A549 treated with AZD9567 at 1 μM for 4 hours (cell line): ENCODE data around the gene PLSCR3. TPM values are rescaled to one million over a fixed set of nuclear protein-coding genes. Genes with fewer than 3 reads are reported as not detected.

ENCODE experiments used
- total RNA-seq: library from RNA; stranded (reverse); fragments of 200-300 nt; extraction: Qiagen RNA extraction; gene quantifications from 5 replicates; pipeline ENCODE4 v1.2.3, GENCODE V29; 2022; ENCODE audit not compliant: insufficient read depth

PLSCR3 gene
- 36.1 to 44.4 TPM (median 40.5 TPM) in 5 replicates for total RNA-seq

DNA sequence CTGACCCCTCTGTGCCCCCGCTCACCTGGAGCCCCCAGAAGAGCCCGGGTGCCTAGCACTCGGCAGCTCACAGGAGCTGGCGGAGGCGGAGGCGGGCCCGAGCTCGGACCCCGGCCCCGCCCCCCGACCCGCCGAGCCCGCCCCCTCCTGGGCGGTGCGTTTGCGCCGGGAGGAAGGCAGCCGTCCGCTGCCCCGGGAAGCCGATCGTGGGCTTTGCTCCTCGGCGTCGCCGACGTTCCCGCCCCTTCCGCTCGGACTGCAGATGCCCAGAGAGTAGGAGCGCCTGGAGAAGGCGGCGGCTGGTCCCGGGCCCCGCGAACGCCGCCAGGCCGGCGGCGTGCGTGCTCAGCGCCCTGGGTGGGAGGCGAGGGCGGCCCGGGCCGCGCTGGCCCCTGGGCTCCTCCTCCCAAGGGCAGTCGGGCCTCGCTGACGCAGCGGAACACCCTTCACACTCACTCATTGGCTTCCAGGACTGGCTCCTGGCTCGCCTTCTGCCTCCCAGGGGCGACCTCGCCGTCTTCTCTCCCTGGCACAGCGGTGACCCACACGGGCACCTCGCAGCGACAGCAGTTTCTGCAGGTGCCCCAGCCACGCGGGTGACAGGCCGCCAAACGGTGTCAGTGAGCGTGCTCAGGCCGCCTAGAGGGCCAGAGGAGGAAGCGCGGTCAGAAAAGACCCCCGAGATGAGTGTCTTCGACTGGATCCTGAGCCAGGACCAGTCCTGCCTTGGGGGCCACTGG is at the start of gene PLSCR3:
Gene PLSCR3, minus strand, starts transcription at position 74 of the 740 bp plus-strand sequence. CDS start 415 bp downstream, outside the sequence.

GRCh38 chr17:7439462-7440112 is 45.3 kb upstream of the PLSCR3 start, which contains the start of gene FGF11:
FGF11 (plus strand) TSS chr17:7439512; CDS start chr17:7439621, 109 bp downstream.

DNA sequence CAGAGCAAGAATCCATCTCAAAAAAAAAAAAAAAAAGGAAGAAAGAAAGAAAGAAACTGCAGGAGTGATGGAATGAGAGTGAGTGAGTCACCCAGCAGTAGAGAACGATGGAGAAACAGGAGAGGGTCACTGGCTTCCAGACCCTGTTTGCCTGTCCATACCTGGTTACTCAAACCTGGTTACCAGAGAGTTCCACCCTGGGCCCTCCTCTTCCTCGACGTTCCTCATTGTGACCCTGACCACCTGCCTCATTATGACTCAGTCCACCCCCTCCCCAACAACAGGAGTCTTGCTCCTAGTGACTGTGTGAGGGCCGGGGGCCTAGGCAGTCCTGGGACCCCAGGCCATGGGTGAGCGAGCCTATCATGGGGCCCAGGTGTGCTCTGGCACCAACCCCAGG is 34.2 kb upstream of the PLSCR3 start, which contains the start of gene SPEM3:
Gene SPEM3, plus strand, starts transcription at position 301 of the 400 bp plus-strand sequence. Its CDS starts 46 bp downstream, at position 347.

DNA sequence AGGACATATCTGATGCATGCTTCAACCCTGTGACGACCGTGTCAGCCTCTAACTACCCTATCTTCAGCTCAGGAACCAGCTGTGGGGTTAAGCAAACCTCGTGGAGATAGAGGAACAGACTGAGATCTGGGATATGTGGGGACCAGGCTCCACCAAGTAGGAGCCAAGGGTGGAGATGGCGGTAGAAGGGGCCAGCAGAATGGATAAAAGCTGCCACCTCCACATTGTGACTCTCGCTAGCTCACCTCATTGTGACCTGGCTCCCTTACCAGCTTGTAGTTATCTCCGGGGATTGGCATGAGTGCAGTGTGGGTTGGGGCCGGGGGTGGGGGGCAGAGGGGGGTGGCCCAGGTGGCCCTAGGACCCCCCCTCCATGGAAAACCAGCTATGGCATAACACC is 31.0 kb upstream of the PLSCR3 start, which contains the start of gene SPEM2:
Gene SPEM2, plus strand, starts transcription at position 301 of the 400 bp plus-strand sequence. Its CDS starts 73 bp downstream, at position 374.

GRCh38 chr17:7419819-7420610 is 25.7 kb upstream of the PLSCR3 start, which contains the start of gene SPEM1:
SPEM1 (plus strand) TSS chr17:7420324; CDS start chr17:7420385, 61 bp downstream.

GRCh38 chr17:7407485-7408251 is 13.3 kb upstream of the PLSCR3 start, which contains the start of gene NLGN2:
NLGN2 (plus strand) TSS chr17:7407845; CDS start chr17:7408256, 411 bp downstream.

DNA sequence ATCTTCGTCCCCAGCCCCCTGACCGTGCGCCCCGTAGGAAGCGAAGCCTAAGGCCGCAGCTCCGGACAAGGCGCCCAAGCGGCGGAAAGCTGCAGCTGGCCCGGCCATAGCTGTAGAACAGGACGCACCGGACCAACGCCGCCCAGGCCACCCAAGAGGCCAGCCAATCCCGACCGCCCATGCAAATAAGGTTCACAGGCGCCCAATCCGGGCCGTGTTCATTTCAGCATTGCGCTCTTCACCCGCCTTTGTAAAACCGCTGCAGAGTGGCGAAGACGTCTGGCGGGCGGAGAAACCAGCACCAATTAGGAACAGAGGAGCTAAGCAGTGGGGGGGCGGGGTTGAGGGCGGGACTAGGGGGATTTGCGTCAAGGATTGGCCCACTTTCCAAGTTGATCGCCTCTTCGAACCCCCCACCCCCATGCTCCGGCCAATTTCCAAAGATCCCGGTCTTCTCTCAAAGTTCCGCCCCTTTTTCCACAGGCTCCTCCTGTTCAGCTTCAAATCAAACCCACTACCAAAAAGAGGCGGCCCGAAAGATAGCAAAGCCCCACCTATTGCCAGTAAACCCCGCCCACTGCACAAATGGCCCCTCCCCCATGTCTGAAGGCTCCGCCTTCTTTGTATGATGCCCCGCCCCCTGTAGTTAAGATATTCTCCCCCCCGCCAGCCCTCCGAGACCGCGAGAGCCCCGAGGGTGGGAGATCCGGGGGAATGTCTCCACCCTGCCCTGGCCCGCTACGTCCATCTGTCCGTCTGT is 9.8 kb upstream of the PLSCR3 start, which contains the start of gene TMEM256:
Gene TMEM256, minus strand, starts transcription at position 121 of the 760 bp plus-strand sequence. Its CDS starts 13 bp downstream, at position 108.

GRCh38 chr17:7380855-7381683 is 13.3 kb downstream of the PLSCR3 start, which contains the start of gene TNK1:
TNK1 (plus strand) TSS chr17:7381089; CDS start chr17:7382927, 1,838 bp downstream.

GRCh38 chr17:7355053-7355452 is 39.3 kb downstream of the PLSCR3 start, which contains the start of gene TMEM95:
TMEM95 (plus strand) TSS chr17:7355156; CDS start chr17:7355205, 49 bp downstream.

GRCh38 chr17:7351665-7352502 is 42.4 kb downstream of the PLSCR3 start, which contains the start of gene KCTD11:
KCTD11 (plus strand) TSS chr17:7352162.

Other genes starting within 250 kb of the PLSCR3 start
- gene ASGR1, start 215.2 kb downstream of the PLSCR3 start, total RNA-seq: 0.70 to 1.2 TPM (median 0.90 TPM) in 4 of 5 replicates, not detected in the other
- gene DLG4, start 174.7 kb downstream of the PLSCR3 start, total RNA-seq: 5.9 to 6.9 TPM (median 6.2 TPM) in 5 replicates
- 264 to 485 TPM (median 439 TPM) in 5 replicates for gene ACADVL, start 174.6 kb downstream of the PLSCR3 start, total RNA-seq
- 29.2 to 43.3 TPM (median 42.3 TPM) in 5 replicates for gene DVL2, start 160.0 kb downstream of the PLSCR3 start, total RNA-seq
- 67.2 to 91.5 TPM (median 83.0 TPM) in 5 replicates for gene PHF23, start 155.1 kb downstream of the PLSCR3 start, total RNA-seq
- 638 to 734 TPM (median 663 TPM) in 5 replicates for gene GABARAP, start 152.1 kb downstream of the PLSCR3 start, total RNA-seq
- gene CTDNEP1, start 142.8 kb downstream of the PLSCR3 start, total RNA-seq: 202 to 277 TPM (median 222 TPM) in 5 replicates
- gene ELP5, start 142.3 kb downstream of the PLSCR3 start, total RNA-seq: 115 to 144 TPM (median 128 TPM) in 5 replicates
- 1.4 to 1.8 TPM (median 1.6 TPM) in 4 of 5 replicates, not detected in the other for gene CLDN7, start 132.0 kb downstream of the PLSCR3 start, total RNA-seq
- gene SLC2A4, start 112.8 kb downstream of the PLSCR3 start, total RNA-seq: 0.28 to 0.45 TPM (median 0.37 TPM) in 4 of 5 replicates, not detected in the other
- gene YBX2, start 99.9 kb downstream of the PLSCR3 start, total RNA-seq: 0.46 to 0.72 TPM (median 0.60 TPM) in 4 of 5 replicates, not detected in the other
- gene EIF5A, start 86.9 kb downstream of the PLSCR3 start, total RNA-seq: 1,570 to 1,809 TPM (median 1,672 TPM) in 5 replicates
- gene GPS2, start 79.2 kb downstream of the PLSCR3 start, total RNA-seq: 91.5 to 113 TPM (median 108 TPM) in 5 replicates
- gene NEURL4, start 65.2 kb downstream of the PLSCR3 start, total RNA-seq: 30.5 to 37.6 TPM (median 36.4 TPM) in 5 replicates
- gene ACAP1, start 58.0 kb downstream of the PLSCR3 start, total RNA-seq: 2.1 to 5.5 TPM (median 3.9 TPM) in 4 of 5 replicates, not detected in the other
- gene KCTD11, start 42.4 kb downstream of the PLSCR3 start, total RNA-seq: 10.3 to 15.0 TPM (median 13.0 TPM) in 5 replicates
- gene TMEM95, start 39.4 kb downstream of the PLSCR3 start, total RNA-seq: not detected in 5 replicates
- 1.4 to 1.7 TPM (median 1.6 TPM) in 5 replicates for gene TNK1, start 13.4 kb downstream of the PLSCR3 start, total RNA-seq
- gene TMEM256, start 9.6 kb upstream of the PLSCR3 start, total RNA-seq: 181 to 231 TPM (median 208 TPM) in 5 replicates
- 12.4 to 20.9 TPM (median 18.3 TPM) in 5 replicates for gene NLGN2, start 13.3 kb upstream of the PLSCR3 start, total RNA-seq
- 0.08 TPM in 2 of 5 replicates, not detected in the others for gene SPEM1, start 25.8 kb upstream of the PLSCR3 start, total RNA-seq
- 0.05 to 0.07 TPM (median 0.05 TPM) in 3 of 5 replicates, not detected in the others for gene SPEM2, start 31.1 kb upstream of the PLSCR3 start, total RNA-seq
- gene SPEM3, start 34.3 kb upstream of the PLSCR3 start, total RNA-seq: 0.02 to 0.06 TPM (median 0.02 TPM) in 3 of 5 replicates, not detected in the others
- 7.5 to 12.0 TPM (median 11.6 TPM) in 5 replicates for gene TMEM102, start 40.9 kb upstream of the PLSCR3 start, total RNA-seq
- gene FGF11, start 45.0 kb upstream of the PLSCR3 start, total RNA-seq: 0.67 to 1.3 TPM (median 0.74 TPM) in 4 of 5 replicates, not detected in the other
- 5.7 to 17.4 TPM (median 8.1 TPM) in 5 replicates for gene CHRNB1, start 50.5 kb upstream of the PLSCR3 start, total RNA-seq
- 17.6 to 21.8 TPM (median 20.5 TPM) in 5 replicates for gene ZBTB4, start 85.1 kb upstream of the PLSCR3 start, total RNA-seq
- gene SLC35G6, start 86.9 kb upstream of the PLSCR3 start, total RNA-seq: not detected in 5 replicates
- 74.1 to 103 TPM (median 95.9 TPM) in 5 replicates for gene POLR2A, start 89.8 kb upstream of the PLSCR3 start, total RNA-seq
- 7.1 to 11.8 TPM (median 9.9 TPM) in 5 replicates for gene TNFSF12, start 154.5 kb upstream of the PLSCR3 start, total RNA-seq
- 0.40 to 0.92 TPM (median 0.66 TPM) in 4 of 5 replicates, not detected in the other for gene TNFSF13, start 164.2 kb upstream of the PLSCR3 start, total RNA-seq
- gene SENP3, start 167.4 kb upstream of the PLSCR3 start, total RNA-seq: 70.1 to 96.6 TPM (median 91.7 TPM) in 5 replicates
- gene CD68, start 185.1 kb upstream of the PLSCR3 start, total RNA-seq: 23.5 to 28.8 TPM (median 28.1 TPM) in 5 replicates
- gene MPDU1, start 189.3 kb upstream of the PLSCR3 start, total RNA-seq: 112 to 167 TPM (median 117 TPM) in 5 replicates
- gene SOX15, start 195.6 kb upstream of the PLSCR3 start, total RNA-seq: 0.17 to 0.42 TPM (median 0.28 TPM) in 4 of 5 replicates, not detected in the other
- gene FXR2, start 220.4 kb upstream of the PLSCR3 start, total RNA-seq: 59.1 to 61.9 TPM (median 61.2 TPM) in 5 replicates
- 51.0 to 90.6 TPM (median 82.1 TPM) in 5 replicates for gene SAT2, start 233.3 kb upstream of the PLSCR3 start, total RNA-seq
- 0.47 to 1.00 TPM (median 0.70 TPM) in 4 of 5 replicates, not detected in the other for gene SHBG, start 235.6 kb upstream of the PLSCR3 start, total RNA-seq